Mucosa of descending colon (tissue), 3 donors: ENCODE data around the gene CCRL2. TPM values are rescaled to one million over a fixed set of nuclear protein-coding genes. Genes with fewer than 3 reads are reported as not detected.
A peak's percentile ranks its signal among the peaks of the same experiment; 100 is the strongest.

ENCODE experiments used
- ATAC-seq: fragments of 200-7000 bp; cut with Tn5 transposase; one replicate; pipeline ENCODE4 v1.9.1; 2020; ENCODE audit warnings: mild to moderate bottlenecking, moderate library complexity
- DNase-seq, 3 donors: peaks; one replicate each; pipeline ENCODE4 v3.0.0-alpha.2; 2020
- H3K36me3 ChIP-seq: fragments of 200-600 bp; one replicate; pipeline ENCODE4 v1.8.0; 2021; ENCODE audit warnings: low read depth, mild to moderate bottlenecking
- H3K4me1 ChIP-seq: fragments of 200-600 bp; one replicate; pipeline ENCODE4 v1.8.0; 2021; ENCODE audit warnings: low read depth, mild to moderate bottlenecking
- H3K4me3 ChIP-seq: fragments of 200-600 bp; one replicate; pipeline ENCODE4 v1.8.0; 2021; ENCODE audit warnings: mild to moderate bottlenecking
- H3K9me3 ChIP-seq: fragments of 200-600 bp; one replicate; pipeline ENCODE4 v1.8.0; 2021; ENCODE audit warnings: mild to moderate bottlenecking
- intact Hi-C, 2 donors: fragments of 100-400 bp; cut with DNase I in 1 of 2; cut with micrococcal nuclease in 1 of 2; formaldehyde crosslinking; loops; one replicate each; pipeline versions ENCODE4 v1.11.0 to v1.11.1; 2022; cut with DNase I, micrococcal nuclease
- total RNA-seq, 3 donors: library from RNA; stranded (reverse); fragmentation: NEBNext Ultra II Directional in 2 of 3; extraction: Animal tissue kit (Norgen Biotek cat#: 25700) in 2 of 3; gene quantifications; one replicate each; pipeline versions ENCODE4 v1.2.1 to v1.2.4, GENCODE V29; 2021 to 2023
- TF ChIP-seq, protein P1 (sequence below): fragments of 200-600 bp; IDR thresholded peaks from one replicate; pipeline ENCODE4 v1.8.0; 2022; ENCODE audit warnings: antibody characterized with exemption, mild to moderate bottlenecking
- donor health status: DM: no; HTN: no; CAD: no; lungs with moderate emphysema.
- donor health status: DM: no; HTN: no; CAD: no.
- donor health status: DM: no; HTN: yes; CAD: no.

Gene CCRL2
- total RNA-seq, 3 donors from 2014 or later = 10.2 to 23.3 (median 15.7) TPM

DNA sequence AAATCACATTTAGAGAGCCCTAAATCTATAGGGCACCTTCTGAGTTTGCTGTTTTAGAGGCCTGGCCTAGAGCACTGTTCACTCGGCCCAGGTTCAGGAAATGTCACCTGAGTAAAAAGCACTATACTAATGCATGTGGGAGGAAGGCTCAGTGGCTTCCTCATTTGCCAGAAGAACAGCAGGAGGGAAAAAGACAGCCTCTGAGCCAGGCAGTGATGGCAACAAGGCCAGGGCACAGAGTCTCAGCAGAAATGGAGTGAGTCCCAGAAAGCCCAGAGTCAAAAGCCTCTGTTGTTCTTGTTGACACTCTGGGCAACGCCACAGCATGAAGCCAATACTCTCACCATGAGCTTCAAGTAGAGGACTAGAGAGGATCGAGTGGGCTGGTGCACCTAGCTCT is 31.8 kb downstream of the CCRL2 start:
- DNase-seq = no peak
- no peaks in the 10 kb centered on the region for H3K9me3 ChIP-seq
- TF ChIP-seq, protein P1, sequence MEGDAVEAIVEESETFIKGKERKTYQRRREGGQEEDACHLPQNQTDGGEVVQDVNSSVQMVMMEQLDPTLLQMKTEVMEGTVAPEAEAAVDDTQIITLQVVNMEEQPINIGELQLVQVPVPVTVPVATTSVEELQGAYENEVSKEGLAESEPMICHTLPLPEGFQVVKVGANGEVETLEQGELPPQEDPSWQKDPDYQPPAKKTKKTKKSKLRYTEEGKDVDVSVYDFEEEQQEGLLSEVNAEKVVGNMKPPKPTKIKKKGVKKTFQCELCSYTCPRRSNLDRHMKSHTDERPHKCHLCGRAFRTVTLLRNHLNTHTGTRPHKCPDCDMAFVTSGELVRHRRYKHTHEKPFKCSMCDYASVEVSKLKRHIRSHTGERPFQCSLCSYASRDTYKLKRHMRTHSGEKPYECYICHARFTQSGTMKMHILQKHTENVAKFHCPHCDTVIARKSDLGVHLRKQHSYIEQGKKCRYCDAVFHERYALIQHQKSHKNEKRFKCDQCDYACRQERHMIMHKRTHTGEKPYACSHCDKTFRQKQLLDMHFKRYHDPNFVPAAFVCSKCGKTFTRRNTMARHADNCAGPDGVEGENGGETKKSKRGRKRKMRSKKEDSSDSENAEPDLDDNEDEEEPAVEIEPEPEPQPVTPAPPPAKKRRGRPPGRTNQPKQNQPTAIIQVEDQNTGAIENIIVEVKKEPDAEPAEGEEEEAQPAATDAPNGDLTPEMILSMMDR = no peak
- H3K4me1 ChIP-seq = no peaks in the 10 kb centered on the region
- intact Hi-C loops = no loop called here
- no peaks in the 10 kb centered on the region for H3K36me3 ChIP-seq
- no peak overlapping the region for H3K4me3 ChIP-seq
- ATAC-seq = no peak

DNA sequence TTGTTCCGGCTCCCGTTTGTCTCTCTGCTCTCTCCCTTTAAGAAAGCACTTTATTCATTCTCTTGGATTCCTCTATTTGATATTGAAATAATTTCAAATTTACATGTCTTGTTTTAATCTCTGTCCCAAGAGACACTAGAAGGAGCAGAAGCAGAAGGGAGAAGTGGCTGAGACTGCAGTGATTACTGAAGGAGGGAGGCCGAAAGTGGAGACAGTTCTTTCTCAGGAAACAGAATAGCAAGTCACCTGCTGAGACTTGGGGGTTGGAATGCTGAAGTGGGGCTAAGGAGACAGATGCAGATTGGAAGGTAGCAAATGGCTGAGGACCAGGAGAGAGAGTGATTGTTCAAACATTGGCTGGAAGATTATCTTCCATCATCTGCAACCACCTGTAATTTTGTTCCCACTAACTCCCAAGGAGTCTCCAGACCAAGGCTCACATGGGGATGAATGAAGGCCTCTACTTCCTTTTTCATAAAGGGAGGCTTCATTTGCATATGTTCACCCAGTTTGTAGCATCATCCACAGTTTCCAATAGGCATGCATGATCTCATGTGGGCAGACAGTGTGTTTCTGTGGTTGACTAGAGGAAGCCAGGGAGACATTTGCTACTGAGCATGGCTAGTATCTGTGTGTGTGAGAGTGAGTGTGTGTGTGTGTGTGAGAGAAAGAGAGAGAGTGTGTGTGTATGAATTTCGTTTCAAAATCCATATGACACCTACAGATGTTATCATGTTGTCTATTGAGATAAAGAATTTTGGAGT is 33.7 kb downstream of the CCRL2 start:
- TF ChIP-seq, protein P1 = no peak
- H3K9me3 ChIP-seq = no peaks in the 10 kb centered on the region
- intact Hi-C loops = no loop called here
- no peak overlapping the region for H3K4me3 ChIP-seq
- ATAC-seq (peak; percentile 80), DNase-seq (no peak)
- H3K36me3 ChIP-seq = no peaks in the 10 kb centered on the region
- H3K4me1 ChIP-seq = no peaks in the 10 kb centered on the region

DNA sequence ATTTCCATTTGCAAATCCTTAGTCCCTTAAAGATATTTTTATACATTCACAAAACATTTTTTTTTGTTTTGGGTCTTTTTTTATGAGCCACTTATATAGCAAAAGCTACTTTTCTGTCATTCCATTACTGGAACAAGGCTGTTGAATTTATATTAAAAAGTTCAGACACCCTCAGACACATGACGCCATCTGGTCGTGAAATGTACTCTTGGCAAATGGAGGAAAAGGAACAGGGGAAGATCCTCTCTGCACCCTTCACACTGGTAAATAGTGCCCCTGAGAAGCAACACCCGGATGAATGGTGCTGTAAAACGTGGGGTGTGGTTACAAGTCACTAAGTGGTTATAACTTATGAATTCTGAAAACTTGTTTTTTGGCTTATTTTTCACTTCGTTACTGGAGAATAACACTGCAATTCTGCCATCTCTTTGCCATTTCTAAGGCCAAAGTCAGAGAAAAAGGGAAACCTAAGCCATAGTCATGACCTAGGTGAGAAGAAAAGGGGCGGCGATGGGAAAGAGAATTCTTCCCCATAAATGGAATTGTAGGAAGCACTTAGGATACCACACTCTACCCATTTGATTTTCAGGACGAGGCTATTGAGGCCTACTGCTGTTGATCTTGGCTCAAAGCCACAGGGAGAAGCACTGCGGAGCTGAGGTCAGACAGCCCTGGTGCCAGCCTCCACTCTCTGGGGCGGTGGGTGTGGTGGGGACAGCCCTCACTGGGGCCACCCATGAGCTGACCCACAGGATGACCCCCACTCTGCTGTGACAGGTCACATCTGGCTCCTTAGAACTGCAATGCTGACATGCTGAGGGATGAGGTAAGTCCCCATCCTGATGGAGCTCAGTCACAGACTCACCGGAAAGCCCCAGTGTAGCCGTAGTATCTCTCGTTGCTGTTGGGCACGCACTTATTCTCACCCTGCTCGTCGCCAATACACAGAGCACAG is 35.8 kb downstream of the CCRL2 start:
- H3K4me3 ChIP-seq = no peak overlapping the region
- intact Hi-C loops = no loop called here
- no peaks in the 10 kb centered on the region for H3K36me3 ChIP-seq
- DNase-seq (peak in 1 of 3 donors; percentile 59), ATAC-seq (peak; percentile 78)
- TF ChIP-seq, protein P1 = no peak
- no peaks in the 10 kb centered on the region for H3K9me3 ChIP-seq
- no peaks in the 10 kb centered on the region for H3K4me1 ChIP-seq

DNA sequence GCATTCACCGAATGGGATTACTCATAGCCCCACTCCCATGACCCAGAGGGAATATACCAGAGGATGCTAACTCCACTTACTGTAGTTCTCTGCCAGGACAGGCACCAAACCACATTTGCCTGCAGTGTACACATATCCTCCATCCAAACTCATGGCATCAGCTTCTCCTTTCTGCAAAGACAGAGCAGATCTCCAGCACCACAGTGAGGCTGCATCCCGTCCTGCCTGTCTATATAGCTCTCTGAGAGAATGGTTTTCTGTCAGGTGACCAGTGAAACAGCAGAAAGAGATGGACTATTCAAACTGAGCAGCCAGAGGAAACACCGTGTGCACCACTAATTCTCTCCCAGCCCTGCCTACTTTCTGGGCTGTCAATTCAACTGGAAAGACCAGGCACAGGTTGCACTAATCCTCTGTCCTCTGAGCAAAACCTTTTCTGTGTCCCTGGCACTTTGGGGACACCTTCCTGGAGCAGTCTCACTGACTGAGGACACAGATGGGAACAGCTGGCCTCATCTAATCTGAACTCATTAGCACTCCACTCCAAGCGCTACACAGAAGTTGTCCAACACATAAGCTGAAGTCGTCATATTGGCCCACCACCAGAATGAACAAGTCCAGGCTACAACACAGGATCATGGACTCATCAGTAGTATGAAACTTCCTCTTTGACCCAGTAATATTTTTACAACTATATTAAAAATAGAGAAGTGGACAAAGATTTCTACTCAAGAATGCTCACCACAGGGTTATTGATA is 40.3 kb downstream of the CCRL2 start:
- DNase-seq (no peak), ATAC-seq (no peak)
- H3K36me3 ChIP-seq = no peaks in the 10 kb centered on the region
- intact Hi-C loops = no loop called here
- no peaks in the 10 kb centered on the region for H3K4me1 ChIP-seq
- no peak overlapping the region for H3K4me3 ChIP-seq
- TF ChIP-seq, protein P1 = no peak
- H3K9me3 ChIP-seq = no peaks in the 10 kb centered on the region

DNA sequence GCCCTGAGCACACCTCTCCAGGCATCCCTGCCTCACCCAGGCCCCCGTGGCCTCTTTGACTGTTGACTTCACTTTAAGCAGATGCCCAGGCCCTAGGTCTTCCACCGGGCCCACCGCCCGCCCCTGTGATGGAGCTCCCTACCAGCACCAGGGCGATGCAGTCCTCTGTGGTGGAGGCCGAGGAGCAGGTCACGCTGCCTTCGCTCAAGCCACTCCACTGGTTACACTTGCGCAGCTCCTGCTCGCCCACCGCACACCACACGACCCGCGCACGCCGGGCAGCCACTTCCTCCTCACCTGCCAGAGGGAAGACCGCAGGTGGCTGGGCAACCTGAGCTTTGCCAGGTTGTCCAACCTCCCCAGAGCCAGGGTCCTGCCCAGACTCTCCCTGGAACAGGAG is 41.7 kb downstream of the CCRL2 start:
- intact Hi-C loops = no loop called here
- DNase-seq (no peak), ATAC-seq (no peak)

More for the DNA sequence above, 41.7 kb downstream of the CCRL2 start:
- TF ChIP-seq, protein P1 = no peak
- no peaks in the 10 kb centered on the region for H3K4me1 ChIP-seq
- H3K36me3 ChIP-seq = no peaks in the 10 kb centered on the region
- no peak overlapping the region for H3K4me3 ChIP-seq
- H3K9me3 ChIP-seq = no peaks in the 10 kb centered on the region
